DMS153 treated with DMSO at 0.1 percent for 48 hours (cell line): Measurements from ENCODE around the gene GNPDA1.

Experiments
- DNase-seq: peaks from one replicate; lab custom pipeline; 2025; ENCODE audit not compliant: unreplicated experiment; lab: John Stamatoyannopoulos, UW

Gene GNPDA1

DNA sequence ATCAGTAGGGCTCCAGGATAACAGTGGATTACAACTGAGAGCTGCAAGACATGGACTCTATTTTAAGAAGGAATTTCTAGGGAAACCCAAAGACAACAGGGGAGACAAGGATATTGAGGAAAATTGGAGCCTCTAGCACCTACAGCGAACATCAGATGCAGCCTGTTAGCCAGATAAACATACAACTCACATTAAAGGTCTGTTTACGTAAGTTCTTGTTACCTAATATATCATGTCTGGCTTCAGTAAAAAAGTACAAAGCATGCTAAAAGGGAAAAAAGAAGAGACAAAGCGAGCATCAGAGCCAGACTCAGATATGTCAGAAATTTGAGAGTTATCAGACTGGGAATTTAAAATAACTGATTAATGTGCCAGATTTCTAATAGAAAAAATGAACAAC, 17.2 kb downstream of the GNPDA1 start:
- no peak for DNase-seq

DNA sequence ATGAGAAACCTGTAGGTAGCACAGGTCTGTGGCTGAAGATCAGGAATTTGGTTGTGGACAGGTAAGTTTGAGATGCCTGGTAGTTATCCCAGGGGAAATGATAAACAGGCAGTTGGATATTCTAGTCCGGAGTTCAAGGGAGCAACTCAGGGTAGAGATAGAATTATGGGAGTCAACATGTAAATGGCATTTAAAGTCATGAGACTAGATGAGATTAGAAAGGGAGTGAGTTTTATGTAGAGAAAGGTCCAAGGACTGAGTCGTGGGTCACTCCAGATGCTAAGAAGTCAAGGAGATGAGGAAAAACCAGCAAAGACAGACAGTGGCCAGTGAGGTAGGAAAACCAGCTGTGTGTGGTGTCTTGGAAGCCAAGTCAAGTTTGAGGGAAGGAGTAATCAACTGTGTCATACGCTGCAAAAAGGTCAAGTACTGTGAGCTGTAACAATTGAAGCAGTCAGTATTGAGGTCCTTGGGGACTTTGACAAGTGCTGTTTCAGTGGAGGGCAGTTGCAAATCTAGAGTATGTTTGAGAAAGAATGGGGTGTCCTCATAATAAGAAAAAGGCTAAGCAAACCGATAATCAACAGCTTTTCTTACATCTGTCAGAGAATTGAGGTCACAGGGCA, 18.2 kb downstream of the GNPDA1 start:
- no peak for DNase-seq

DNA sequence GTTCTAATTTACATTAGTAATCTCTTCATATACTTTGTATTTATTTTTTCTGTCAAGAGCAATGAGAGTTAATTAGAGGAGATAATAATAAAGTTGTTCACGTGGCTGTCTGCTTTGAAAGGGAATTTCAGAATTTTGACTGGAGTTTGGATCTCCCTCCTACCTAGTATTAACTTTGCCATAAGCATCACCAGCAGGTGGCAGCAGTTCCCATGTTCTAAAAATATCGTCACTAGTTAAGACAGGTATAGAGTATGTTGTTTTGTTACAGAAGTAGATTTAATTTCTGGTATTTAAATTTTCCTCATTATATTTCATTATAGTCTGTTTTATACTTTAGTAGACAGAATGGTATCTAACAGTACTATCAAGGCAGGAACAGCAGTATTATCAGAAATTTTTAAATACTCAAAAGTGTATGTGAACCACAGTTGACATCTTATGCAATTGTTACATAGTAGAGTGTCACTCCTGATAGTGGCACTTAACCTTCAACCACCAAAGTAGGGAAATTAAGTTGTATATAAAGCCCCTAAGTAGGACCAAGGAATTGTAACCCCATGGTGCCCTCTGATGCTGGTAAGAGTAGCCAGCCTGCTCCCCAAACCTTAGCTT, 20.4 kb downstream of the GNPDA1 start:
- no peak for DNase-seq

DNA sequence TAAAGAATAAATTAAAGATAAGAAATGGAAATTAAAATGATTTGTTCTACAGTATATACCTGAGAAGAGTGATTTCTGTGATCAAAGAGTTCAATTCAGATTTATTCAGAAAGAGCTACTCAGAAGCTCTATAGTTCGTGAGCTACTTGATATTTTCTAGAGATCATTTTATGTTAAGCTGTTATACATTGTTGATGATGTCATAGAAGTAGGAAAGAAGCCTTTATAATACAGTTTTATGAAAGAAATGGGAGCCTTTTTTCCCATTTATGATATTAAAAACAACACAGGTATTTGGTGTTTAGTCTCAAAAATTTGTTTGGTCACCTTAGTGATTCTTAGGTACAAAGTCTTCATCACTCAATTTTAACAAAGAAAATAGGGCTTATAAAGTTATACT, 23.1 kb downstream of the GNPDA1 start:
- DNase-seq: no peak

DNA sequence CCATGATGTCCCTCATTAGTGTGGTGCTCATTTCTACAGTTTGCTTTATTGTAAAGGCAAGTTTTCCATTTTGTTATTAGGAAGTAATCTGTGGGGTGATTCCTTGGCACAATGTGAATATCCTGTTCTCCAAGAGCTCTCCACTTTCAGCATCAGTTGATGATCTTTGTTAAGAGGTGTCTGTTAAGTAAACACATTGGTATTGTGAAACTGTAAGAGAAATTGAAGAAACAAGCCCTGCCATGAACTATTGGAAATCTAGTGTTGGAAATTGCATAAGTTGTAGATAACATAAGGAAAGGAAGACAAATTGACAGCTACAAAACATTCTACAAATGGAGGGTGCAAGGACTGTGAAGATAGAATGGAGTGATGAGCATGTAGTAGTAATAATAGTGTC, 26.8 kb downstream of the GNPDA1 start:
- no peak for DNase-seq

DNA sequence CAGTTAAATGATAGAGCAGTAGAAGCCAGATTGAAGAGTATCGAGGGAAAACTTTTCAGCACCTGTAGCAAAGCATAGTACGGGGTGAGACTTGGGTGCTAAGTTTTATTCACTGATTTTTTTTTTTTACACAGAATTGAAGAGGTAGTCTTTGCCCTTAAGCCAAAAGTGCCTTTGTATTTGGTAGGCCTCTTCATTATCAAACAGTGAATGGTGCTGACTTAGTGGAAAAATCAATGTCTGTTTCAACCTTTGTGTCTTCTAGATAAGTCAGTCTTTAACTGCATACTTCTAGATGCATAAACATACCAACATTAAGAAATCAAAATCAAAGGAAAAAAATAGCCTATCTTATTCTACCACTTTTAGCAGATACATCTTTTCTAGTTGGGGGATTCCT, 30.2 kb downstream of the GNPDA1 start:
- no peak for DNase-seq

DNA sequence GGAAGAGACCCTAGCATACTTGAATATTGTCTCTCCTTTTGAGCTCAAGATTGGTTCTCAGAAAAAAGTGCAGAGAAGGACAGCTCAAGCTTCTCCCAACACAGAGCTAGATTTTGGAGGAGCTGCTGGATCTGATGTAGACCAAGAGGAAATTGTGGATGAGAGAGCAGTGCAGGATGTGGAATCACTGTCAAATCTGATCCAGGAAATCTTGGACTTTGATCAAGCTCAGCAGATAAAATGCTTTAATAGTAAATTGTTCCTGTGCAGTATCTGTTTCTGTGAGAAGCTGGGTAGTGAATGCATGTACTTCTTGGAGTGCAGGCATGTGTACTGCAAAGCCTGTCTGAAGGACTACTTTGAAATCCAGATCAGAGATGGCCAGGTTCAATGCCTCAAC, 34.4 kb downstream of the GNPDA1 start:
- no peak for DNase-seq

DNA sequence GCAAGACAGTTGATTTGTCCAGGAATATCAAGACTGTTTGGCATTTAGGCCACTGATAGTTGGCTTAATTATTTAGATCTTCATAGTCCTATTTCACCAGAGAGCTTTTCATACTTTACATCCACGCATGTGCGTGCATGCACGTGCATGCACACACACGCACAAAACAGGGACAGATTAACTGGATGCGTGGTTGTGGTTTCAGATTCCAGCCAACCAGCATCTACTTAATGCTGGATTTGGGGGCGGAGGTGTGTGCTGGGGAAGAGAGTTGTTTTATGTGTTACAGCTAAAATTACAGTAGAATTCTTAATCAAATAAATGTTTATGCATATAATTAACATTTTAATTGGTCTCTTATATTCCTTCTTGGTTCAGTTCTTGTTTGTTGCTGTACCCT, 36.7 kb downstream of the GNPDA1 start:
- no peak for DNase-seq

DNA sequence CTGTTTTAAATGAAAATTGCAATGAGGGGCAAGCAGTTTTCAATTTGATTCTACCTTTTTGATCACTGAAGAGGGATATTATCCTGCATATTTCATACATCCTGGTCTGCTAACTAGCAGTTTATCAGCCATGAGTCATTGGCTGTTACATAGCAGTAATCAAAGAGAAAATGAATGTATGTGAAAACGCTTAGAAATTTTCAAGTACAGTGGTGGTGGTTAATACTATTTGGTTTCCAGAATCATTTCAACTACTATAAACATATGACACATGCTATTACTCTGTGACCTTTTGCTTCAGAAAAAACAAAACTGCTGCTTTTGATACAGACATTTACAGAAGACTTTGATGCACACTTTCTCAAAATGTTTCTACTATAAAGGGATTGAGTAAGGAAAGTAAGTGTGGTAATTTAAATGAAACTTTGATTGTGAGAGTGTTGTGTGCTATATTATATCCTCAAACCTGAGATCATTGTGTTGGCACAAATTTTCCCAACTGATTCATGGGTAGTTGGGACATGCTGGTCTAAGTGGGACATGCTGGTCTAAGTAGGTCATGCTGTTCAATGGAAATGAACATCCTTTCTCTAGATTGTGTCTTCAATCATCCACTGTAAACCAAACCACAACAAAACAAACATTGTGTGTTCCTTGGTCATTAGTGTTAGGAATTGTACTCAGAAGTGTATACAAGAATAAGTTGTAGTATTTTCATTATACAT, 38.8 kb downstream of the GNPDA1 start:
- no peak for DNase-seq

DNA sequence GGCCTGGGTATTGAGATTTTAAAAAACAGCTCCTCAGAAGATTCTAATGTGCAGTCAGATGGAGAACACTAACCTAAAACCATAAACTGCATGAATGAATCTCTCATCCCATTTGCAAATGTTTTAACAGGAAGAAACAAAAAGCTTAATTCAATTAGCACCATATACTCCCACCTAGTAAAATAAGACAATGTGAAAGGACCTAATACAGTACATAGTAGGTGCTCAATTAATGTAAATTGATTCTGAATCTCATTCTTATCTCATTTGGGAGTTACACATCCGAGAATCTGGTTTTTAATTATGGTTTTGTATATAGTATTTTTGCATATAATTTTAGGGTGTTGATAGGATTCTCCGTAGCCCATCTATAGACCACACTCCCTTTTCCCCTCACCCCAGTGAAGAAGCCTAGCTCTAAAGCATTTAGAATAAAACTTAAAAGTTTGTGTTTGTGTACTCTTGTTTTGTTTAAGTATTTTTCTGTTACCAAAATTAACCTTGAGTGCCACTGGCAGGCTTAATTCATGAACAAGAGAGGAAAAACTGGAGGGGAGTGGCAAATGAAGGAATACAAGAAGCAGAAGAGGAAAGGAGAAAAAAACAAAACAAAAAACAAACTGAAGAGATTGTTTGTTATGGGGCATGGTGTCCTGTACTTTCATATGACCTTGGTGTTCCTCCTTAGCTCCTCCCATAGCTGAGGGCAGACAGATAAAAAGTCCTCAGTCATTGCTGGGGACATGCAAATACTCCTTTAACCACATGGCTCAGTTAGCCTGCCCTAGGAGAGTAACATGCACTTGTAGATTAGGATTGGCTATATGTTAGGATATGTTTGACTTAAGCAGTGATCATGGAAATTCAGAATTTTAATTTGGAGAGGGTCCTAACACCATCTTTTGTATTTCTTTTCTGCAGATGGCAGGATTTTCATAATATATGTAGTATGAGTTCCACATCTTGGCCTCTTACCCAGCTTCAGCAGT, 42.8 kb downstream of the GNPDA1 start:
- DNase-seq: no peak

DNA sequence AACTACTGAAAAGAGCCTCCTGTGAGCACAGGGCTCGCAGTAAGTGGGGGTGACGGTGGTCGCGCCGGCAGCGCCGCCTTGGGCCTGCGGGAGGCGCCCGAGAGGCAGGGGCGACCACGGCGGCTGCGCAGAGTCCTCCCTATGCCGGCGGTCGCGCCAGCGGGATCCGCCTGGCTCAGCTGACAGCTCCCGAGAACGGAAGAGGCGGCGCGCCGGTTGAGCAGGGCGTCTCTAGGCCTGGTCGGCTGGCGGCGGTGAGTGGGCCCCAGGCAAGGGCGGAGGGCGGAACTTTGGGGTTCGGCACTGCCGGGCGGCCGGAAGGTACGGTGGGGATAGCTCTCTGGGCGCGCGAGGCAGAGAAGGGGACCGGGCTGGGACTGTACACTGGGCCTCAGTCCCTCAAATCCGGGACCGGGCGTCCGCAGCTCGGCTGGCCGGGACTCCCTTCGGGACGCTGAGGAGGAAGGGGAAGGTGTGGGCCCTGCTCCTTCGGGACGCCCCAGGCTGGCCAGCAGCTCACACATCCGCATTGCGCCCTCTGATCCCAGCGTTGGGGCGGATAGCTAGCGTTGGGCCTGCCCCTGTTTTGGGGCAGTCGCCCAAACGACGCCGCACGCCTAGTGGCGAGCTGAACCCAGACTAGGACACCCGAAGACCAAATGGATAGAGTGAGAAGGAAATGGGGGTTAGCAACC, 43.8 kb downstream of the GNPDA1 start, which contains the start of gene RNF14:
RNF14 (plus strand) TSS at position 192 of the 695 bp plus-strand sequence. CDS start 4,484 bp downstream, outside the sequence.
- peak; percentile 23 for DNase-seq

DNA sequence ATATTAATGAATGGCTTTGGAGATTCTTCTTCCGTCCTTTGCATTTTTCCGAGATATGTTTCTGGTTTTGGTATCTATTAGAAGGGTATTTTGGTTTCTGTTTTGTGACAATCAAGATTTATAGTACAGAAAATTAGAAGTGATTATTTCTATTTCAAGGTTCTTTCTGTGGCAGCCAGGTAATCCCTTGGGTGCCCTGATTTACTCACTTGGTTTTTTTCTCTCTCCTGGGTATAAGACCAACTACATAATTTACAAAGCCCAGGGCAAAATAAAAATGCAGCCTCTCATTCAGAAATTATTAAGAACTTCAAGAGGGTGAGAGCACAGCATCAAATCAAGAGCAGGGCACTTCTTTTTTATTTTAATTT, 45.9 kb downstream of the GNPDA1 start:
- no peak for DNase-seq

DNA sequence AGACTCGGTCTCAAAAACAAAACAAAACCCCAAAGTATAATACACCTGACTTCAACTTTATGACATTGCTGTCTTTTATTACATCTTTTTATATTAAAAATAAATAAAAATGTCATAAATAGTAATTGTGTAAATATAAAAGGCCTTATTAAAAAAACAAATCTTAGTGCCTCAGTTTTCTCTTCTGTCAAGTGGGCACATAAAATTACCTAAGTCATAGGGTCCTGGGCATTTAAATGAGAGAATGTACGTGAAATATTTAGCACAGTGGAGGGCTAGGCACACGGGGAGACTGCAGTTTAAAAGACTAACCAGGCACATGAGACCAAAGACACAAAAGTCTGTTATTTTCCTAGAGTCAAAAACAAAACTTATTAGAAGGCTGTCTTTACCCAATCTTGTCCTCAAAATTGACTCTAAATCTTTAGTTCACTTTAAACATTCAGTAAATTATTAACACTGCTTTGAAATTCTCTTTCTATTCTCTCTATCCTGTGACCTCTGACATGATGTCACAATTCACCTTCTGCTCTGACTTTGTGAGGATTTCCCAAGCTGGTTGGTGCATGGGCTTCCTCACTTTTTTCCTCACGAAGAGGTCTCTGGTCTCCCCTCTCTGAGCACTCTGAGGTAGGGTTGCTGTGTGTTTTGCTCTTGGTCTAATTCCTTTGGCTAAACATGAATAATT, 46.4 kb downstream of the GNPDA1 start:
- no peak for DNase-seq

DNA sequence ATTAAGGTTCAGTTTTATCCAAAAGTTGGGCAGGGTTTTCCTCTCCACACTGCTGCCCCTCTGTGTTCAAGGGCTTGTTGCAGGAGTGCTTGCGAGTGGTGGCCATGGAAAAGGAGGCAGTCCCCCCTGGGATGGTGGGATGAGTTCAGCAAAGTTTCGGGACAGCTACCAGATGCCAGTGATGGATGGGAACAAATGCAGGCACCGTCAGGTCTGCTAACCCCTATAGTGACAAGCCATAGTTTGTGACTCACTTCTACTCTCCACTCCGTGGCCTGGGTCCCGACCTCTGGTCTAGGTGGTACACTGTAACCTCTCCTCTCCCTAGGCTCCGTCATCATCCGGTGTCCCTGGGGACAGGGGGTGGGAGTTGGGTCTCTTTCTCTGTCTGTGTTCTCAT, 47.8 kb downstream of the GNPDA1 start:
- DNase-seq: no peak

DNA sequence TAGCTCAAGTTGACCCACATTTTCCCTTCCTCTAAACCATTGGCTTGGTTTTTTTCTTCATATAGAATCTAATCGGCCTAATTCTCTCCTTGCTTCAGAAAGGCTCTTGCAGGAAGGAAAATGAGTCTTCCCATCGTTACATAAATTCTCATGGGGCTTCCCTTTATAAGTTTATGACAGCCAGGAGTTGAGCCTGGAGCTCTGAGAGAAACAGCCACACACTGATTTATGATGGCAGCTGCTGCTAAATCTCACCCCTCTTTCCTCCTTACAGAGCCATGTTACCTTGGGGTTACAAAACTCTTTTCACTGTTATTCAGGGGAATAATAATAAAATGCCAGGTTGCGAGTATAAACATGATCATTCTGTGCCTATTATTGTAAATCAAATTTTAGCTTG, 49.1 kb downstream of the GNPDA1 start:
- no peak for DNase-seq

DNA sequence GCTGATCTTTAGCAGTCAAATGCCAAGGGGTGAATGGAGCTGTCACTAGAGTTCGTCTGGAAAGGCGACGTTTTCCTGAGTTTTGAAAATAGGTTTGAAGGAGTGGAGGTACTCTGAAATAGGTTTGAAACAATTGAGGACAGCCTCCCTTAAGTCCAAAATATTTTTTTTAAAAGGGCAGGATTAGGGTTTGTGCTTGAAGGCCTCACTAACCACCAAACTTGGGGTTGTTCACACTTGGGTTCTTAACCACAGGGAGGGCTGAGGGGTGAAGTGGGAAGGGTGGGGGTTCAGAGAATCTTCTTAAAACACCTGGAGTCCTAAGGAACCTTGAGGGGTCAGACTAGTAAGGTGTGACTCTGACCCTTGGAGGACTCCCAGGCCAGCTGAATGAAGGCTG, 51.4 kb downstream of the GNPDA1 start:
- no peak for DNase-seq

DNA sequence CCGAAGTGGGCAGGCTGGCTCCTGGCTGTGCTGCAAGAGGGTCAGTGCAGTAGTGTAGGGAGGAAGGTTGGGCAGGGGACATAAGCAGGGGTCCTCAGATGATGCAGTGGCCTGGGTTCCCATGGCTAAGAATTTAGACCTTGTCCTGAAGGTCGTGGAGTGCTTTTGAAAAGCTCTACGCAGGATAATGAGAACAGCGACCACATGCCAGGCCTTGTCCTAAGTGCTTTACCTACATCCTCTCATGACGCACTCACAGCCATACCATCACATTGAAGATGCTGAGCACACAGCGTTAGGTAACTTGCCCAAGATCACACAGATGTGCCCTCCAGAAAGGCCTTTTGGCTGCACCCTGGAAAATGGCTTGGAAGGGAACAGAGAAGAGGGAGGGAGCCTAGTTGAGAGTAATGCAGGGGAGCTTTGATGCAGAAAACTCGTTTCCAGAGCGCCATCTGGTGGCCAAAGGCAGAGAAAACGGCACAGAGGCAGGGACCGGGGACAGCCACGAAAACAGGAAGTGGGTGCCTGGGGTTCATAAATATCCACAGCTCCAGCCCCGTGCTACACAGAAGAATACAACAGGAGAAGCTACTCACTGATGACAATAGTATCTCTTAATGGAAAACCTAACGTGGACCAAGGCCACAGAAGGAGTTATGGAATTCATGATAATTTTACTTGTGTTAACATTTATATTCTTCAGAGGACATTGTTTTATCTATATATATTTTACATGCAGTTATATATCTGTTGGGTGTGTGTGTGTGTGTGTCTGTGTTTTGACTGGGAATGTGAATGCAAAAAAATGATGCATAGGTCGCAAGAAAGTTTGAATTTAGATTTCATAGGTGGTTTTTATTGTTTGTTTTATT, 52.1 kb downstream of the GNPDA1 start:
- peak; percentile 51 for DNase-seq

DNA sequence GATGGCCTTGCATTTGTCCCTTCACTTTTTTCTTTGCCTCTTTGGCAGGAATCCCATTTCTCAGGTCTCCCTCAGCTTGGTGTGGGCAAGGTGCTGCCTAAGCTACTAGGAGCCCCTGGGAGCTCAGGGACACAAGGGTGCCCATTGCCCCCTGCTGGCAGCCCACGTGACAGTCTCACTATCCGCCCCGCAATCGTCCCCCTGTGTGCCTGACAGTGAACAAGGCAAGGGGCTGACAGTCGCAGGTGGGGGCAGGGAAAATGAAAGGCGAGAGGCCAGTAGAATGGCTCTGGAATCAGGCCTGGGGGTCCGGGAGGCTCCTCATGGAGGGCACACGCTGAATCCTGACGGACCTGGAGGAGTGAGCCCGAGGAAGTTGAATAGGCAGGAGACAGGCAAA, 52.8 kb downstream of the GNPDA1 start:
- no peak for DNase-seq

DNA sequence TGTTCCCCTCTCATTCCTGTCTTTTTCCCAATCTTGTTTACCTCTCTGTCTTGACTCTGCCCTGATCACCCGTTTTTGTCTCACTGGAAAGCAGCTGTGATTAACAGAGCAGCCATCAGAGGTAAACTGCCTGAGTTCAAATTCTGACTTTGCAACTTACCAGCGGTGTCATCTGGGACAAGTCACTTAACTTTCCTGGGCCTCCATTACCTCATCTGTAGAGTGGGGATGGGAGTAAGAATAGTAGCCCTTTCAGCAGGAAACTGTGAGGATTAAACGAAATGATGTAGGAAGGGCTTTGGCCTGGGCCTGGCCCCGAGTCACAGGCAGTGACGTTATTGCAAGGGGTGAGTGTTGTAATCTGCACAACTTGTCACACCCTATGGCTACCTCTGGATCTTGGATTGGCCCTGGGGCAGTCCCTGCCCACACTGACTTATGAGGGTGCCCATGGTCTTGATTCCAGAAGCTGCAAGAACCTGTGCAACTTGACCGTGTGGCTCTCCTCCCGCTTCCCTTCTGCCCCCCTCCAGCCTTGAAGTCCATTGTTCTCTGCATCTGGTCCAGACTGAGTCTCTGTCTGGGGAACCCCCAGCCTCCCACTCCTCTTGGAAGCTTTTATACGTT, 54.2 kb downstream of the GNPDA1 start:
- no peak for DNase-seq
